Stimulated activated CD8-positive, alpha-beta memory T cell treated with anti-CD3 and anti-CD28 coated beads, Interleukin-4, amount 100 ng/mL, for 4 hours (primary cell): ENCODE results near the gene SNAP25.

Experiments used
- DNase-seq, 2 donors: peaks; one replicate each; pipeline ENCODE4 v3.0.0-alpha.2; 2020; ENCODE audit warnings: low read depth in 2 of 2, low spot score in 1 of 2

SNAP25 gene

DNA sequence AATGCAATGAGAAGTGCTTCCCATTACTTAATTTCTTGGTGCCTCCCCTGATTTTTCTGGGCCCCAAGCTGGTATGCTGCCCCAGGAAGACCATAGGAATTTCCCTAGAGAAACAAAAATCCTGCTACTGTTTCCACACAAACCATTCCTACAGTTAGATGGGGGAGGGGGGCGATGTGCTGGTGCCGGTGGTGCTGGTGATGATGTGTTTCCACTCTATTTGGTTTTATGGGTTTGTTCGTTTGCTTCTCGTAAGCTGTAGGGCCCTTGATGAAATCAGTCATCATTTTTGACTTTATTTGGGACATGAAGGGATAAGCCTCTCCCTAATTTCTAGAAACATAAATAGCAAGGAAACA lies 110.2 kb downstream of the SNAP25 start:
- no peak for DNase-seq

DNA sequence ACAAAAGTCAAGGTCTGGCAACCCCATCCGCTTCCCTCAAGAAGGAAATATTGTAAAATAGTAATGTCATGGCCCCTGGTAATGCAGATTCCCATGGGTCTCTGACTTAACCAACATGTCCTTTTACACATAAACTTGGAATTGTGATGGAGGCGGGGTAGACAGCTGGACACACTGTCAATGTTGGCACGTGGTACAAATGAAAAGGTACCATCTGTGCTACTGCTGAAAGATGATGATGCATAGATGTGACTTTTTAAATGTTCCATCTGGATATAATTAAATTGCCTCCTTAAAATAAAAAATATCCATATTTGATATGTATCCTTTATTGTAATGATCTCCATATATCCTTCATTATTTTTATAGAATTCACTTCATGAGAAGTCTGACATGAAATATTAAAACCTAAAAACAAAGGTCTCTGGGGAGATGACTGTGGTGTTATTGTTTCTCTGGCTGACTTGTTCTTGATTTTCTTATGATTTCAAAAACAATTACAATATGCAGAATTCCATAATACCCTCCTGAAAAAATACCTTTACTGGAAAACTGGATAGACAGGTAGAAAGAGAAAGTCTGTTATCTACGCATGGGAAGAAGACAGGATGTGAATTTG lies 110.9 kb downstream of the SNAP25 start:
- no peak for DNase-seq

DNA sequence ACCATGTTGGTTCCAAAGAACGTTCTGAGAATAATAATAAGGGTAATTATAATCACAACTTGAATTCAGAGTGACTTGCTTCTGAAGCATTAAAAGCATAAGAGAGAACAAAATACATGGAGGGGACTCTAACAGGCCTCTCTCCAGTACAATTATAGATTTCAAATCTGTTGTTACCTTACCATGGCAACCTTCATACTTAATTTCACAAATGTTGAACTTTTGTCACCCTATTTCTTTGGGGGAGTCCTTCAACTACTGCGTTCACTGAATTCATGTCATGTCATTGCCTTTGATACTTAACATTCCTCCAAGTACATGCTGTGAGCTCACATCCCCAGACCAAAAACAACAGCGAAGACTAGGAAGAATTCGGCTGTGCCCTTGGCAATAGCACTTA lies 111.4 kb downstream of the SNAP25 start:
- DNase-seq, result no peak

DNA sequence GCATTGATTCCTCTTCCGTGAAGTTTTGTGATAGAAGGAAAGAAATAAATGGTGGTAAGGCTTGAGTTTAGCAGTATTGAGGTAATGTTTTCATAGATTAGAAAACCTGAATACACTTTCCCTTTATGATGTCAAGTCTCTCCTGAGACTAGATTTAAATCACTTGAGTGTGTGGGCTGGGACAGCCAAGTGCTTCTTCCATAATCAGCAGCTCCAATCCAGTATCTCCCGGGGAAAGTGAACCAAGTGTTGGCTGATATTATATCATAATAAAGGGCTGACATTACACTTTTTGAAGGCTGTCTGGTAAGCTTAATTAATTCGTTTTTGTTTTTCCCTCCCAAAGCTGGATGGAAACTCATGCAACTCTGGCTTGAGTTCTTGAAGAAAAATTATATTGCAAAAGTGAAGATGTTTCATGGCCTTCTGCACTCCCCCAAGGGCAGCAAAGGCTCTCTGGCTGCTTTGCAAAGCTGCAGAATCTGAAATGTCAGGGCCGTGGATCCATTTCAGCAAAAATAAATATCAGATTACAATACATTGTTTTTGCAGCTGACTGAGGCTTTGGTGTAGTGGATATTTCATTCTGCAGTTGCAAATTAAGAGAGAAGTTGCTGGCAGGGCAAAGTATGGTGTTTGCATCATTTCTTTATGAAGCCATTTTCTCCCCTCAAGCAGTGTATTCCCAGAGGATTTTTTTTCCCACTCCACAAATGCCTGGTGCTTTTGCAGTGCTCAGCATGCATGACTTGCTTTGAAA lies 114.2 kb downstream of the SNAP25 start:
- DNase-seq, result no peak

DNA sequence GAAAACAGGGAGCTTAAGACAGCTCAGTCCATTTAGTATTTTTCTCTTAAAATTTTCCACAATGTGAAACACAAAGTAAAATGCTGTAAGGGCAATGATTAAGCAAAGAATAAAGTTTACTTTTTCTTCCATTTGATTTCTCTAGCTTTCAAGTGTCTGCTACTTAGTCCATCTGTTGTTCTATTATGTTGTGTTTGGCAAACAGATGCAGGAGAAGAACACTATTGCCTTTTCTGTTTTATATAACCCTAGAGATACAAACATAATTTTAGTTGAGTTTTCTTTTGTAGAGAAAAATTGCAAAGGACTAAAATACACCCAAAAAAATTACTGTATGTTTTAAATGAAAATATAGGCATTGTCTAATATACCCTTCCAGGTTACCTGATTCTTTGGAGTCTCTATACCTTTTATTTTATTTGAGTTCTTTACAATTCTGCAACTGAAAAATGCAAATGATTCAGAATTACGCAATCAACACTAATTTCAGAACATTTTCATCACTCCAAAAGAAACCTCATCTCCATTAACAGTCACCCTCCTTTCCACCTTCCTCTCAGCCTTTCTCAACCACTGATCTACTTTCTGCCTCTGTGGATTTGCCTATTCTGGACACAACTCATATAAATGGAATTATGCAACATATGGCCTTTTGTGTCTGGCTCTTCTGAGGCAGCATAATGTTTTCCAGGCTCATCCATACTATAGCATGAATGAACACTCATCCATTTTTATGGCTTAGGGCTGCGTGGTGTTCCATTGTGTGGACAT lies 118.5 kb downstream of the SNAP25 start:
- DNase-seq, result no peak

DNA sequence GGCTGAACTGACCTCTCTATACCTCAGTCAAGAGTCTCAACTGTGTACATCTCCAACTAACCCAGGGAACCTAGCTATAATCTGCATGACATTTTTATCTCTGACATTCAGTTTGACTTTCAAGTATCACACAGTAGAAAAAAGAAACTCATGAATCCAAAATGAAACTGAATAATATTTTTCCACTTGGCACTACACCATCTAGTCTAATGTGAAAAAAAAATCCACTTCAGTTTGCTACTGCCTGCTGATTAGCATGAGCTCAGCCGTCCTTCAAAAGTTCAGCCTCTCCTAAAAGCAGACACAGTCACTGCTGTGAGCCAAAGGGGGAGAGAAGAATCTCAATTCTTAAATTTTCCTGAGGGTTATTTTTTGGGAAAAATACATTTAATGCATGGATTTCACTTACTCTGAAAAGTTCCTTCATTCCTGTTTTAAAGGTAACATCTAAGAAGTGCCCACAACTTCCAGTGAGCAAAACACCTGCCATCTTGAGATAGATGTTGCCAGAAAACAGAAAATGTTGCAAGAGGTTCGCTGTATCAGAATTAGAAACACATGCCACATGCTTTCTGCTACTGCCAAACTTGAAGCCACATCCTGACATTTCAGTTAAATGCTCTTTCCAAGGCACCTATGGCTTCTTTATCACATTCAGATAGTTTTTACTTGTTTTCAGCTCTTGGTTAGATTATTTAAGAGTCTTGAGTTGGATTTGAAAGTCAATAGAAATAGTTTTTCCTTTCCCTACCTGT lies 120.0 kb downstream of the SNAP25 start:
- no peak for DNase-seq

DNA sequence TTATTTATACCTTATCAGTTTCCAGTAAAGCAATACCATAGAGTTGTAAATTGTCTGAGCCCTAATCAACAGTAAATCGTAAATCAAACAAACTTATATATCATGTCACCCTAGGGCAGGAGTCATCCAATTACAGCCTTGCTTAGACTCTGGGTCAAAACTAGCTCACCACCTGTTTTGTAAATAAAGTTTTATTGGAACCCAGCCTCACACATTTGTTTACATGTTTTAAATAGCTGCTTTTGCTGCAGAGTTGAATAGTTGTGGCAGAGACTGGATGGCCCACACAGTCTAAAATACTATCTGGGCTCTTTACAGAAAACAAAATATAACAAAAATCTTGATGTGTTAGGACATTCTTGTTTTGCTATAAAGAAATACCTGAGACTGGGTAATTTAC lies 121.0 kb downstream of the SNAP25 start:
- no peak for DNase-seq

DNA sequence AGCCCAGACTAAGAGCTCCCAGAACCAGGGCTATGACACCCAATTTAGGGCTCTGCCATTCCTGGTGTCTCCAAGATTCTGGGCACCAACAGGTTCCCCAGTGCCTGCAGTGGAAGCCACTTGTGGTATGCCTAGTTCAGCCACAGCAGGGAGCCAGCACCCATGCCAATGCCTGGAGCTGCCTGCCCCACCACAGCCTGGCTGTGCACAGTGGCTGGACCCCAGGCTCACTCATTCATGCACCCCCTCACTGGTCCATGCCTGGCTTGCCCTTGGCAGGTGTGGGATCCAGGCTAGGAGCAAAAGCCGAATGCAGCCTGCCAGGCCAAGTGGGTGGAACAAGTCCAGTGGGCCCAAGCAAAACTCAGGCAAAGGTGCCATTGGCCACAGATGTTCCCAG lies 123.5 kb downstream of the SNAP25 start:
- DNase-seq, result no peak

DNA sequence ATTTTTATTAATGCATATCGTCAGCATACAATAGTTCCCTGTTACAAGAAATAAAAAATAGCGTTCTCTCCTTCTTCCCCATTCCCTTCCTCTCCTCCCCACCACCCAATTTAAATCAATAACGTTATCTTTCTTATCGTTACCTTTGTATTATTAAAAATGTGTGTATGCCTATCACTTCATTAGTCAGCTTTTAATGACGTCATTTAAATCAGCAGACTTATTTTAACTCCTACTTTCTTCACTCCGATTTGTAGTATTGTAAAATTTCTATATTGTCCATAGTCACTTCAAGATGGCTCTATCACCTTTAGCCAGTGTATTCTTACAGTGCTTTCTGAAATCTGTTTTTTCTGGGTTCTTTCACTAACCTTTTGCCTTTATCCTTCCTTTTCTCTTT lies 126.3 kb downstream of the SNAP25 start:
- no peak for DNase-seq

DNA sequence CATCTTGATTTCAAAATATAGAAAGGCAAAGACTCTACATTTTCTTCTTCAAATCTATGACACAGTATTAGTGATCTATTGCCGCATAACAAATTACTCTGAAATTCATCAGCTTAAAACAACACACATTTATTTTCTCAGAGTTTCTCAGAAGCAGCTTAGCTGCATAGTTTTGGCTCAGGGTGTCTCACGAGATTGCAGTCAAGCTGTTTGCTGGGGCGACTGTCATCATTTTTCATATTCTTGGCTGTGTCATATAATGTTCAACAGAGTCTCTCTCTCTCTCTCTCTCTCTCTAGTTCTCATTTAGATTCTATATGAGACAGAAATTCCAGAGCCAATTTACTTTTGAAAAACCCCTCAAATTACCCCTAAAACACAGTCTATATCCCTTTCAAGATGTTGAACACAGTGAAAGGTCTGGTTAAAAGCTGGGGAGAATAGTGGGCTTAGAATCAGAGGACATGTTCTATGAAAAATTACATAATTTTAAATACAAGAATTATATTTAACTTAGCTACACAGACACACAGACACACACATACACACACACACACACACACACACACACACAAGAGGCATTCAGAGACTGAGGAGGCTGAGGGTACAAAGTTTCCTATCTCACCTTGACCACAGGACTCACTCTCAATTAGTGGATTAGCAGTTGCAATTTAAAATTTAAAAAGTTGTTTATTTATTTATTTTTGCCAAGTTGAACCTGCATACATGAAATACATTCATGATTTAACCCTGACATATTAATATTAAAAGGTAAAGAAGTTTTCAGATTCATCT lies 128.7 kb downstream of the SNAP25 start:
- no peak for DNase-seq

DNA sequence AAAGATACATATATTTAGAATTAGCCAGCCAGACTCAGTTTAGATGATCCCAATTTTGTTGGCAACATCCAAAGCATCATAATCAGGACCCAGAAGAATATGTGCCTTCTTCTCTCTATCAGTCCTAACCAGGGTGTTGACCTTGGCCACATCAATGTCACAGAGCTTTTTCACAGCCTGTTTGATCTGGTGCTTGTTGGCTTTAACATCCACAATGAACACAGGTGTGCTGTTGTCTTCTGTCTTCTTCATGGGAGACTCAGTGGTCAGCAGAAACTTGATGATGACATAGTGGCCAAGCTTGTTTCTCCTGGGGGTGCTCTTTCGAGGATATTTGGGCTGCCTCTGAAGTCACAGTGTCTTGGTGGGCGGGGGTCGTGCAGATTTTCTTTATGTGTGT lies 130.5 kb downstream of the SNAP25 start:
- no peak for DNase-seq

DNA sequence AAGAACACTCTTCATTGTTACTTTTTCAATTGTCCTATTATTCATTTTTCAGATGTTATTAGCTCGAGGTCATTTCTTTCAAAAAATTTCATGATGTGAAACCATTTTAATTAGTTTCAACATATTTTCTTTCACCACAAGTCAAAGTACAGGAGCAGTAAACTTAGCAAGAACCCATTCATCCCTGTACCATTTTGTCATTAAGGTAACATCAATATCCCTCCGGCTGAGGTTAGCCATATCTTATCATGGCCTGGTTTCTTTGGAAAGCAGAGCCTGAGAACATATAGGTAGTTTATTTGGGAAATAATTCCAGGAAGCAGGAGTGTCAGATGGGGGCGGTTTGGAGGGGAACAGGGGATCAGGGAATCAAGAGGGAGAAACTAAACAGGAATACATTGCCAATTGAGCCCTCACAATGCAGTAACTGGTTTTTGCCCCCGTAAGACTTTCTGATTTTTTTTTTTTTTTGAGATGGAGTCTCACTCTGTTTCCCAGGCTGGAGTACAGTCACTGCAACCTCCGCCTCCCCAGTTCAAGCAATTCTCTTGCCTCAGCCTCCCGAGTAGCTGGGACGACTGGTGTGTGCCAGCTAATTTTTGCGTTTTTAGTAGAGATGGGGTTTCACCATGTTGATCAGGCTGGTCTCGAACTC lies 131.7 kb downstream of the SNAP25 start:
- no peak for DNase-seq

DNA sequence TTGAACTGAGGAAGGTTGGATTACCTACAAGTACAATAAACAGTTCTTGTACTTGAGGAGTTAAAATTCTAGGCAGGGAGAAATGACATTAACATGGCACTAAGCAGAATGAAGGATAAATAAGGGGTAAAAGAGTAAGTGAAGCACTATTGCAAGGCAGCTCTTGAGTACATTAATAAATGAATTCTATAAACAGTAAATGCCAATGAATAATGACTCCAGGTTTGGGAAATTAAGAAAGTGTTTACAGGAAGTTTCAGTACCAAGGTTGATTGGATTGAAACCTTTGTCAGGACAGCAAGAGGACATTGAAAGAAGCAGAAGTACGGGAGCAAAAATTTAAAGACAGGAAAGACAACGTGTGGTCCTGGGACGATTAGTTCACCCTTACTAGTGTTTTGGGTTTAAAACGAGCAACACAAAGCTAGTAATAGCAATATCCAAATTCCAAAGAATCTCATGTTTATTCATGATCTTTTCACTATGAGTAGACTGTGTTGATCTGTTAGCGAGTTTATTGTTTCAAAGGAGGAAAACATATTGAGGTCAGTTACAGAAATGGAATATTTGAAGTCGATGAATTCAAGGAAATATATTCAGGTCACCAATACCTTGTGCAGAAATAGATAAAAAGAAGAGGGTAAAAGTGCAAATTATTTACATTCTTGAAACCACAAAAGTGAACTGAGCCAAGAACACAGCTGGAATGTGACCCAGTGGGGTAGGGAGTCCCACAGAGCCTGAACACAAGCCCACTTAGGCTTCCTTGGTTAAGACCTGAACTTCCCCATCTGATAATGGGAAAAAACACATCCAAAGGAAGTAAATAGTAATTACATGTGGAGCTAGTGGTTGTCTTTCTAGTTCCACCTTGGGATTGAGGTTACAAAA lies 134.5 kb downstream of the SNAP25 start:
- no peak for DNase-seq

DNA sequence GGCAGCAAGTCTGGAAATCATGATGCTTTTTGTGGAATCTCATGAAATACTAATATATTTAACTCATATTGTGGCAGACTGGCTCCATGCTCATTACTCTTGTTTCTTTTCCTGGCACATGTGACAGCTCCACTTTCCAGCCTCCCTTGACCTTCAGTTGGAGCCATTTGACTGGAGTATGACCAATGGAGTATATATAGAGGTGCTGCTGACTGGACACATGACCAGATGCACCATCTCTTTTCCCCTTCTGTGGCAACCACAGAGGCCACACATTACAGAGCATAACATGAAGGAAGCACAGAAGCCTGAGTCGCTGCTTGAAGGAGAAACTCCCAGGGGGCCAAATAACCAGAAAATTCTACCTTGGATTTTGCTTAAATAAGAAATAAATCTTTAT lies 138.0 kb downstream of the SNAP25 start:
- DNase-seq, result no peak
